Lower leg skin (tissue), 3 donors: Measurements from ENCODE around the gene HMGA1.

Experiments
- POLR2A ChIP-seq, 2 donors: fragments of 450-650 bp; IDR thresholded peaks; one replicate each; pipeline ENCODE4 v1.6.1; 2016 to 2017; ENCODE audit warnings: antibody characterized with exemption in 2 of 2, mild to moderate bottlenecking in 1 of 2, moderate library complexity in 1 of 2
- TF ChIP-seq, protein P1 (sequence below), 3 donors: fragments of 450-650 bp; IDR thresholded peaks; one replicate each; pipeline ENCODE4 v1.5.1; 2016; ENCODE audit warnings: antibody characterized with exemption in 3 of 3, mild to moderate bottlenecking in 3 of 3, moderate library complexity in 2 of 3

- TF ChIP-seq, protein P1, sequence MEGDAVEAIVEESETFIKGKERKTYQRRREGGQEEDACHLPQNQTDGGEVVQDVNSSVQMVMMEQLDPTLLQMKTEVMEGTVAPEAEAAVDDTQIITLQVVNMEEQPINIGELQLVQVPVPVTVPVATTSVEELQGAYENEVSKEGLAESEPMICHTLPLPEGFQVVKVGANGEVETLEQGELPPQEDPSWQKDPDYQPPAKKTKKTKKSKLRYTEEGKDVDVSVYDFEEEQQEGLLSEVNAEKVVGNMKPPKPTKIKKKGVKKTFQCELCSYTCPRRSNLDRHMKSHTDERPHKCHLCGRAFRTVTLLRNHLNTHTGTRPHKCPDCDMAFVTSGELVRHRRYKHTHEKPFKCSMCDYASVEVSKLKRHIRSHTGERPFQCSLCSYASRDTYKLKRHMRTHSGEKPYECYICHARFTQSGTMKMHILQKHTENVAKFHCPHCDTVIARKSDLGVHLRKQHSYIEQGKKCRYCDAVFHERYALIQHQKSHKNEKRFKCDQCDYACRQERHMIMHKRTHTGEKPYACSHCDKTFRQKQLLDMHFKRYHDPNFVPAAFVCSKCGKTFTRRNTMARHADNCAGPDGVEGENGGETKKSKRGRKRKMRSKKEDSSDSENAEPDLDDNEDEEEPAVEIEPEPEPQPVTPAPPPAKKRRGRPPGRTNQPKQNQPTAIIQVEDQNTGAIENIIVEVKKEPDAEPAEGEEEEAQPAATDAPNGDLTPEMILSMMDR (IDR thresholded peaks at IDR 0.05) = no peak
- TF ChIP-seq POLR2A (IDR thresholded peaks at IDR 0.05) = no peak
These were observed 28.8 kb upstream of the HMGA1 start for GRCh38 chr6:34207695-34208443.
